GM12878 (cell line): ENCODE measurements around the gene CATSPER4. TPM values are rescaled to one million over a fixed set of nuclear protein-coding genes. Genes with fewer than 3 reads are reported as not detected.

Experiments used
- ATAC-seq: fragments of 200-7000 bp; cut with Tn5 transposase; 3 replicates; pipeline ENCODE4 v1.9.1; 2020; ENCODE audit warnings: mild to moderate bottlenecking, moderate library complexity
- BruUV-seq: library from RNA; stranded (reverse); fragments of 400-500 nt; replicated peaks from 2 replicates; lab custom pipeline; 2021; lab: Mats Ljungman, UMichigan
- CTCF ChIA-PET: fragments of 300-600 bp; sonication (Branson Sonifier 250); formaldehyde crosslinking; extraction: SDS; loops from one replicate; lab custom pipeline; 2021; ENCODE audit warnings: inconsistent platforms; lab: Yijun Ruan, JAX
- POLR2A ChIA-PET: fragments of 350-600 bp; formaldehyde crosslinking; extraction: SDS; loops from one replicate; lab custom pipeline; 2021; ENCODE audit warnings: inconsistent platforms; lab: Charles Lee
- RAD21 ChIA-PET: fragments of 300-600 bp; sonication (Branson Sonifier 250); formaldehyde crosslinking; loops from one replicate; lab custom pipeline; 2023; ENCODE audit warnings: antibody characterized with exemption; ENCODE audit not compliant: unreplicated experiment; lab: Charles Lee
- SMC1A ChIA-PET: fragments of 300-600 bp; sonication (Branson Sonifier 250); formaldehyde crosslinking; loops from one replicate; lab custom pipeline; 2023; ENCODE audit not compliant: unreplicated experiment, uncharacterized antibody; lab: Charles Lee
- DNase-seq: peaks from one replicate; pipeline ENCODE4 v3.0.0-alpha.2; 2011; ENCODE audit warnings: low read depth, low spot score
- FAIRE-seq: peaks from 3 replicates; lab custom pipeline; 2011; peaks lifted over from hg19 to GRCh38; lab: Jason Lieb, UNC
- H2AFZ ChIP-seq: 2 replicates; pipeline ENCODE4 v1.6.0; 2011; ENCODE audit warnings: low read depth, low read length, control low read depth; ENCODE audit not compliant: control insufficient read depth
- H3K27ac ChIP-seq: 2 replicates; pipeline ENCODE4 v1.5.1; 2011; ENCODE audit warnings: control low read depth; ENCODE audit not compliant: control insufficient read depth, insufficient read depth
- H3K27me3 ChIP-seq, 2 experiments: replicated peaks in 1 of 2; 2 replicates each; pipeline versions ENCODE4 v1.6.0 to v1.6.1; 2011; ENCODE audit warnings: low read length in 1 of 2; ENCODE audit not compliant: control insufficient read depth in 2 of 2, insufficient read depth in 2 of 2
- H3K36me3 ChIP-seq, 2 experiments: 2 replicates each; pipeline ENCODE4 v1.5.1; 2011; ENCODE audit warnings: low read length in 1 of 2; ENCODE audit not compliant: control insufficient read depth in 2 of 2, insufficient read depth in 2 of 2
- H3K4me1 ChIP-seq: 2 replicates; pipeline ENCODE4 v1.6.1; 2011; ENCODE audit warnings: mild to moderate bottlenecking, low read length, moderate library complexity, mixed read lengths; ENCODE audit not compliant: control insufficient read depth, insufficient read depth
- H3K4me2 ChIP-seq: 2 replicates; pipeline ENCODE4 v1.6.0; 2011; ENCODE audit warnings: control low read depth; ENCODE audit not compliant: control insufficient read depth, insufficient read depth
- H3K4me3 ChIP-seq: fragments of 200-600 bp; sonication (generic); 2 replicates; pipeline ENCODE4 v1.5.1; 2016
- H3K79me2 ChIP-seq: 2 replicates; pipeline ENCODE4 v1.6.0; 2011; ENCODE audit warnings: low read length; ENCODE audit not compliant: control insufficient read depth, insufficient read depth
- H3K9ac ChIP-seq: 2 replicates; pipeline ENCODE4 v1.8.0; 2011; ENCODE audit warnings: low read length, control low read depth, mixed read lengths; ENCODE audit not compliant: control insufficient read depth, insufficient read depth
- H3K9me3 ChIP-seq: replicated peaks from 3 replicates; pipeline ENCODE4 v1.5.1; 2011; ENCODE audit warnings: mild to moderate bottlenecking, low read length; ENCODE audit not compliant: control insufficient read depth, insufficient read depth
- H4K20me1 ChIP-seq: 2 replicates; pipeline ENCODE4 v1.6.0; 2011; ENCODE audit not compliant: control insufficient read depth, insufficient read depth
- CTCF ChIP-seq, 3 experiments: IDR thresholded peaks in 2 of 3; conservative IDR thresholded peaks in 1 of 3; 2 replicates each; pipeline ENCODE4 v1.5.1; 2011; ENCODE audit warnings: low read depth in 3 of 3, low read length in 3 of 3, mild to moderate bottlenecking in 3 of 3, control low read depth in 2 of 3, moderate library complexity in 2 of 3, inconsistent platforms in 1 of 3, mixed read lengths in 1 of 3; ENCODE audit not compliant: control insufficient read depth in 2 of 3, insufficient read depth in 1 of 3; ENCODE audit errors: extremely low read depth in 1 of 3
- EED ChIP-seq: sonication (generic); IDR thresholded peaks from 2 replicates; pipeline ENCODE4 v1.6.1; 2016; ENCODE audit warnings: antibody characterized with exemption, low read depth
- HDAC6 ChIP-seq: fragments of 200-600 bp; sonication (generic); IDR thresholded peaks from one replicate; pipeline ENCODE4 v1.8.0; 2017; ENCODE audit warnings: antibody characterized with exemption; ENCODE audit not compliant: unreplicated experiment
- NRF1 ChIP-seq: conservative IDR thresholded peaks from 2 replicates; pipeline ENCODE4 v1.6.1; 2011; ENCODE audit warnings: mild to moderate bottlenecking, low read depth, low read length, improper control_type of control experiment
- SUZ12 ChIP-seq: fragments of 200-600 bp; sonication (generic); IDR thresholded peaks from one replicate; pipeline ENCODE4 v1.6.1; 2018; ENCODE audit warnings: antibody characterized with exemption, mild to moderate bottlenecking; ENCODE audit not compliant: unreplicated experiment
- ZNF207 ChIP-seq: fragments of 450-650 bp; IDR thresholded peaks from 2 replicates; pipeline ENCODE4 v1.6.1; 2014; ENCODE audit warnings: antibody characterized with exemption, mild to moderate bottlenecking, borderline replicate concordance
- WGBS: methylation state at CpG from one replicate; pipeline ENCODE4 v1.1.6; 2016; ENCODE audit warnings: low lambda C conversion rate; ENCODE audit not compliant: insufficient replicate concordance, insufficient coverage; ENCODE audit errors: missing lambda C conversion rate; 5-methylcytosine and 5-hydroxymethylcytosine counted together
- in situ Hi-C: fragments of 300-500 bp; cut with MboI; formaldehyde crosslinking; loops from 9 replicates; pipeline ENCODE4 v1.14.3; 2018; ENCODE audit warnings: mixed read lengths
- intact Hi-C: fragments of 100-400 bp; cut with micrococcal nuclease; formaldehyde crosslinking; loops from one replicate; pipeline ENCODE4 v1.14.2; 2022; ENCODE audit not compliant: unreplicated experiment
- polyA plus RNA-seq, 11 experiments: library from polyadenylated mRNA; depleted of rRNA in 4 of 11; unstranded in 6 of 11; stranded (reverse) in 5 of 11; fragments of >200 nt; fragmentation: Nextera tagmentation in 4 of 11; fragmentation: Illumina TruSeq in 1 of 11; extraction: Ambion mirVana in 4 of 11; extraction: Trizol in 1 of 11; gene quantifications; 1 replicate in 1 of 11; 2 replicates in 10 of 11; pipeline versions ENCODE4 v1.2.1 to v1.2.3, GENCODE V29; 2011 to 2016; ENCODE audit warnings: inconsistent platforms in 2 of 11, missing spikeins in 2 of 11, low read depth in 1 of 11
- total RNA-seq, 4 experiments: library from RNA; depleted of rRNA in 3 of 4; stranded (reverse); fragments of >200 nt in 3 of 4; fragmentation: Illumina TruSeq in 1 of 4; extraction: Trizol in 1 of 4; gene quantifications; 2 replicates each; pipeline versions ENCODE4 v1.2.1 to v1.2.3, GENCODE V29; 2013 to 2021

The CATSPER4 gene
- total and polyA plus RNA-seq, 10 of the 15 experiments (the other 5 are each of a cell fraction or from before 2014, with no cell fraction given): 0.13 TPM; not detected in 9

GRCh38 chr1:26161415-26162219 lies 28.8 kb upstream of the CATSPER4 start:
- TF ChIP-seq EED (no peak), ZNF207 (no peak), CTCF (IDR thresholded peaks at IDR 0.05 in 2 of 3, conservative IDR thresholded peaks at IDR 0.05 in 1 of 3; ENCODE audit: control insufficient read depth in 2 of 3, extremely low read depth in 1 of 3, insufficient read depth in 1 of 3, low read depth in 3 of 3, low read length in 3 of 3) (peak in 1 of 3 experiments; percentile 12; a peak in 2 of 6 replicates), HDAC6 (peak; percentile 99), NRF1 (no peak), SUZ12 (peak; percentile 30)
- TF ChIP-seq, all 136 proteins: peak for 3
- POLR2A ChIA-PET: no interaction called here
- RAD21 ChIA-PET: no interaction called here
- ATAC-seq (peak; percentile 70), FAIRE-seq (no peak), DNase-seq (no peak)
- in situ Hi-C loops (no loop called here), intact Hi-C loops (loop anchor here (5.0 to 10.0 kb wide), 2 partner anchors 54 to 233 kb away; no protein-coding TSS in a partner anchor)
- no peak overlapping the region for H2AFZ ChIP-seq
- SMC1A ChIA-PET: no interaction called here
- no peaks in the 10 kb centered on the region for H4K20me1 ChIP-seq
- no TSS peak for BruUV-seq
- peaks cover 3 to 22% of the 10 kb centered on the region in 2 experiments for H3K27me3 ChIP-seq
- no peak overlapping the region for H3K27ac ChIP-seq
- CTCF ChIA-PET: interaction anchor here (1.0 kb wide), 1 partner anchor 16 kb away, joined by 3 read pairs; no protein-coding TSS in a partner anchor
- no peak overlapping the region for H3K9ac ChIP-seq
- WGBS: 5% methylated on average over 87 of the region's 98 CpGs
- peaks cover 4% of the 10 kb centered on the region for H3K4me1 ChIP-seq
- no peak overlapping the region for H3K4me3 ChIP-seq
- no peaks in the 10 kb centered on the region for H3K36me3 ChIP-seq
- H3K79me2 ChIP-seq: no peaks in the 10 kb centered on the region
- peak overlapping the region; percentile 64 for H3K4me2 ChIP-seq
- no peaks in the 10 kb centered on the region; the same call in 2 of the 3 replicates for H3K9me3 ChIP-seq
